Measurements from ENCODE around the gene ARPC2. TPM values are rescaled to one million over a fixed set of nuclear protein-coding genes. Genes with fewer than 3 reads are reported as not detected.
A peak's percentile ranks its signal among the peaks of the same experiment; 100 is the strongest.

Gene ARPC2
- total and polyA plus RNA-seq, 8 donors: 37.4 to 102 (median 55.8) TPM

DNA sequence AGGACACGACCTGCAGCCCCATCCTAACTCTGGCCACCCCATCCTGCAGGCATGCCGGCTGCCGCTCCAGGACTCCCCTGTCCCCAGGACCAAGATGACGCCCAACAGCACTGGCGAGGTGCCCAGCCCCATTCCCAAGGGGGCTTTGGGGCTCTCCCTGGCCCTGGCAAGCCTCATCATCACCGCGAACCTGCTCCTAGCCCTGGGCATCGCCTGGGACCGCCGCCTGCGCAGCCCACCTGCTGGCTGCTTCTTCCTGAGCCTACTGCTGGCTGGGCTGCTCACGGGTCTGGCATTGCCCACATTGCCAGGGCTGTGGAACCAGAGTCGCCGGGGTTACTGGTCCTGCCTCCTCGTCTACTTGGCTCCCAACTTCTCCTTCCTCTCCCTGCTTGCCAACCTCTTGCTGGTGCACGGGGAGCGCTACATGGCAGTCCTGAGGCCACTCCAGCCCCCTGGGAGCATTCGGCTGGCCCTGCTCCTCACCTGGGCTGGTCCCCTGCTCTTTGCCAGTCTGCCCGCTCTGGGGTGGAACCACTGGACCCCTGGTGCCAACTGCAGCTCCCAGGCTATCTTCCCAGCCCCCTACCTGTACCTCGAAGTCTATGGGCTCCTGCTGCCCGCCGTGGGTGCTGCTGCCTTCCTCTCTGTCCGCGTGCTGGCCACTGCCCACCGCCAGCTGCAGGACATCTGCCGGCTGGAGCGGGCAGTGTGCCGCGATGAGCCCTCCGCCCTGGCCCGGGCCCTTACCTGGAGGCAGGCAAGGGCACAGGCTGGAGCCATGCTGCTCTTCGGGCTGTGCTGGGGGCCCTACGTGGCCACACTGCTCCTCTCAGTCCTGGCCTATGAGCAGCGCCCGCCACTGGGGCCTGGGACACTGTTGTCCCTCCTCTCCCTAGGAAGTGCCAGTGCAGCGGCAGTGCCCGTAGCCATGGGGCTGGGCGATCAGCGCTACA is 45.9 kb downstream of the ARPC2 start:
- no peak for FAIRE-seq
- H3K27me3 ChIP-seq: no peaks in the 10 kb centered on the region
- no peaks in the 10 kb centered on the region for H3K9me3 ChIP-seq
- H3K36me3 ChIP-seq: peaks cover 0 to 18% (median 16%) of the 10 kb centered on the region in 3 donors
- DNase-seq: peak in 4 of 6 donors; percentile 23 to 81 (median 54)
- intact Hi-C loops (cut with DNase I): loop anchor here in 1 of 3 donors (5.0 kb wide), 1 partner anchor 81 kb away; no protein-coding TSS in a partner anchor
- TF ChIP-seq, protein P1, sequence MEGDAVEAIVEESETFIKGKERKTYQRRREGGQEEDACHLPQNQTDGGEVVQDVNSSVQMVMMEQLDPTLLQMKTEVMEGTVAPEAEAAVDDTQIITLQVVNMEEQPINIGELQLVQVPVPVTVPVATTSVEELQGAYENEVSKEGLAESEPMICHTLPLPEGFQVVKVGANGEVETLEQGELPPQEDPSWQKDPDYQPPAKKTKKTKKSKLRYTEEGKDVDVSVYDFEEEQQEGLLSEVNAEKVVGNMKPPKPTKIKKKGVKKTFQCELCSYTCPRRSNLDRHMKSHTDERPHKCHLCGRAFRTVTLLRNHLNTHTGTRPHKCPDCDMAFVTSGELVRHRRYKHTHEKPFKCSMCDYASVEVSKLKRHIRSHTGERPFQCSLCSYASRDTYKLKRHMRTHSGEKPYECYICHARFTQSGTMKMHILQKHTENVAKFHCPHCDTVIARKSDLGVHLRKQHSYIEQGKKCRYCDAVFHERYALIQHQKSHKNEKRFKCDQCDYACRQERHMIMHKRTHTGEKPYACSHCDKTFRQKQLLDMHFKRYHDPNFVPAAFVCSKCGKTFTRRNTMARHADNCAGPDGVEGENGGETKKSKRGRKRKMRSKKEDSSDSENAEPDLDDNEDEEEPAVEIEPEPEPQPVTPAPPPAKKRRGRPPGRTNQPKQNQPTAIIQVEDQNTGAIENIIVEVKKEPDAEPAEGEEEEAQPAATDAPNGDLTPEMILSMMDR (IDR thresholded peaks at IDR 0.05): no peak
- H3K4me3 ChIP-seq: no peak overlapping the region
- 86 to 91% methylated on average over 37 to 39 of the region's 39 CpGs for WGBS, 2 donors
- peaks cover 0 to 14% (median 0%) of the 10 kb centered on the region in 3 donors for H3K4me1 ChIP-seq
- no peak for ATAC-seq
- no peak overlapping the region for H3K27ac ChIP-seq

GRCh38 chr2:218263817-218264641 is 47.0 kb downstream of the ARPC2 start:
- Histone ChIP-seq H3K4me3 (no peak overlapping the region), H3K36me3 (peaks cover 0 to 18% (median 16%) of the 10 kb centered on the region in 3 donors), H3K9me3 (no peaks in the 10 kb centered on the region), H3K27me3 (no peaks in the 10 kb centered on the region), H3K4me1 (peaks cover 0 to 24% (median 3%) of the 10 kb centered on the region in 3 donors), H3K27ac (no peak overlapping the region)
- intact Hi-C loops (cut with DNase I): loop anchor here in 1 of 3 donors (5.0 kb wide), 1 partner anchor 82 kb away; no protein-coding TSS in a partner anchor
- 82 to 88% methylated on average over 17 of the region's 17 CpGs for WGBS, 2 donors
- DNase-seq (peak in 2 of 6 donors; percentile 26 to 43), ATAC-seq (no peak), FAIRE-seq (no peak)
- TF ChIP-seq, protein P1 (IDR thresholded peaks at IDR 0.05): no peak

GRCh38 chr2:218264773-218265561 is 48.0 kb downstream of the ARPC2 start:
- H3K27me3 ChIP-seq: no peaks in the 10 kb centered on the region
- TF ChIP-seq, protein P1 (IDR thresholded peaks at IDR 0.05): no peak
- peaks cover 0 to 26% (median 5%) of the 10 kb centered on the region in 3 donors for H3K4me1 ChIP-seq
- intact Hi-C loops (cut with DNase I): loop anchor here in 1 of 3 donors (5.0 kb wide), 1 partner anchor 83 kb away; no protein-coding TSS in a partner anchor
- no peak overlapping the region for H3K4me3 ChIP-seq
- DNase-seq (peak in 3 of 6 donors; percentile 20 to 59 (median 45)), ATAC-seq (peak in 3 of 4 donors; percentile 15 to 20 (median 16)), FAIRE-seq (no peak)
- no peaks in the 10 kb centered on the region for H3K9me3 ChIP-seq
- 52 to 56% methylated on average over 22 of the region's 22 CpGs for WGBS, 2 donors
- H3K27ac ChIP-seq: no peak overlapping the region
- H3K36me3 ChIP-seq: peaks cover 0 to 18% (median 16%) of the 10 kb centered on the region in 3 donors

- Histone ChIP-seq H3K27me3 (no peaks in the 10 kb centered on the region), H3K9me3 (no peaks in the 10 kb centered on the region), H3K4me3 (no peak overlapping the region), H3K27ac (no peak overlapping the region), H3K4me1 (peaks cover 0 to 26% (median 5%) of the 10 kb centered on the region in 3 donors), H3K36me3 (peaks cover 0 to 18% (median 16%) of the 10 kb centered on the region in 3 donors)
- 86 to 95% methylated on average over 8 of the region's 8 CpGs for WGBS, 2 donors
- ATAC-seq: no peak
- TF ChIP-seq, protein P1 (IDR thresholded peaks at IDR 0.05): no peak
- intact Hi-C loops (cut with DNase I): no loop called here
- FAIRE-seq: no peak
- peak in 2 of 6 donors; percentile 25 to 43 for DNase-seq
These were observed 48.6 kb downstream of the ARPC2 start for GRCh38 chr2:218265626-218266025.

All from pancreas (tissue), 10 donors.